ENCODE data around the gene THOC7. TPM values are rescaled to one million over a fixed set of nuclear protein-coding genes. Genes with fewer than 3 reads are reported as not detected.
A peak's percentile ranks its signal among the peaks of the same experiment; 100 is the strongest.

The THOC7 gene
- total RNA-seq, 4 donors from 2014 or later, result 32.2 to 77.4 (median 47.9) TPM

DNA sequence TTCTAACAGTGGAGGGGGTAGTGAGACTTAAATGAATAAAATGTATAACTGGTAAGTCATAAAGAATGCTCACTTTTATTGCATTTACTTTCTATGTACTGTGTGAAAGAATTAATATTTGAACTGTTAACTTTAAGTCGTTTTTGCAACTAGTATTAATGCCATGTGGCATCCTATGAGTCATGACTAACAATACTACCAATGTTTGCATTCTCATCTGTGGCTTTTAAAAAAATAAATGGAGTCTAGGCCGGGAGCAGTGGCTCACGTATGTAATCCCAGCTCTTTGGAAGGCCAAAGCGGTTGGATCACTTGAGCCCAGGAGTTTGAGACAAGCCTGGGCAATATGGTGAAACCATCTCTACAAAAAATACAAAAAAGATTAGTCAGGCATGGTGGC lies 39.3 kb downstream of the THOC7 start:
- H3K27me3 ChIP-seq, result no peaks in the 10 kb centered on the region
- no peak overlapping the region for H3K27ac ChIP-seq
- H3K4me1 ChIP-seq, result no peaks in the 10 kb centered on the region
- no peak for TF ChIP-seq POLR2A (IDR thresholded peaks at IDR 0.05)
- 51 to 66% methylated on average over 4 of the region's 4 CpGs for WGBS, 2 donors
- H3K9me3 ChIP-seq, result no peaks in the 10 kb centered on the region
- H3K36me3 ChIP-seq, result peaks cover 0 to 34% (median 0%) of the 10 kb centered on the region in 3 donors
- no peak overlapping the region for H3K4me3 ChIP-seq
- DNase-seq (ENCODE audit: low spot score in 2 of 2), result no peak

DNA sequence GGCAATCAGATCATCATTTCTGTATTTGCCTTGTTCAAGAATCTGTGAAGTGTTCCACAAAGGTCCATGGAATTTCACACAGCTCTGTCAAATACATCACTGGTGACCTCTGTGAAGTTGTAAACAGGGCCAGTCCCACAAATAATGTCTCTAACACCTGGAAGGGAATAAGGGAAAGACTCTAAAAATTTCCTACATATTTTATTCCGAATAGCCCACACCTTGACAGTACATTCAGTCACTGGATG lies 44.5 kb downstream of the THOC7 start, which contains the start of gene C3orf49:
Gene C3orf49 (plus strand): TSS at position 149 of the 248 bp plus-strand sequence. CDS start 173 bp downstream, outside the sequence.
- 88 to 97% methylated on average over 1 of the region's 1 CpG for WGBS, 2 donors
- TF ChIP-seq, protein P1, sequence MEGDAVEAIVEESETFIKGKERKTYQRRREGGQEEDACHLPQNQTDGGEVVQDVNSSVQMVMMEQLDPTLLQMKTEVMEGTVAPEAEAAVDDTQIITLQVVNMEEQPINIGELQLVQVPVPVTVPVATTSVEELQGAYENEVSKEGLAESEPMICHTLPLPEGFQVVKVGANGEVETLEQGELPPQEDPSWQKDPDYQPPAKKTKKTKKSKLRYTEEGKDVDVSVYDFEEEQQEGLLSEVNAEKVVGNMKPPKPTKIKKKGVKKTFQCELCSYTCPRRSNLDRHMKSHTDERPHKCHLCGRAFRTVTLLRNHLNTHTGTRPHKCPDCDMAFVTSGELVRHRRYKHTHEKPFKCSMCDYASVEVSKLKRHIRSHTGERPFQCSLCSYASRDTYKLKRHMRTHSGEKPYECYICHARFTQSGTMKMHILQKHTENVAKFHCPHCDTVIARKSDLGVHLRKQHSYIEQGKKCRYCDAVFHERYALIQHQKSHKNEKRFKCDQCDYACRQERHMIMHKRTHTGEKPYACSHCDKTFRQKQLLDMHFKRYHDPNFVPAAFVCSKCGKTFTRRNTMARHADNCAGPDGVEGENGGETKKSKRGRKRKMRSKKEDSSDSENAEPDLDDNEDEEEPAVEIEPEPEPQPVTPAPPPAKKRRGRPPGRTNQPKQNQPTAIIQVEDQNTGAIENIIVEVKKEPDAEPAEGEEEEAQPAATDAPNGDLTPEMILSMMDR (IDR thresholded peaks at IDR 0.05), result no peak
- TF ChIP-seq POLR2A (IDR thresholded peaks at IDR 0.05), result no peak
- no peak for TF ChIP-seq EP300 (IDR thresholded peaks at IDR 0.05)
- Histone ChIP-seq H3K4me3 (no peak within 1 kb of the TSS), H3K27me3 (no peaks in the 10 kb centered on the region), H3K36me3 (peaks cover 0 to 3% (median 0%) of the 10 kb centered on the region in 3 donors), H3K27ac (no peak within 1 kb of the TSS), H3K9me3 (no peaks in the 10 kb centered on the region), H3K4me1 (no peaks in the 10 kb centered on the region)
- no peak for DNase-seq (ENCODE audit: low spot score in 2 of 2)

DNA sequence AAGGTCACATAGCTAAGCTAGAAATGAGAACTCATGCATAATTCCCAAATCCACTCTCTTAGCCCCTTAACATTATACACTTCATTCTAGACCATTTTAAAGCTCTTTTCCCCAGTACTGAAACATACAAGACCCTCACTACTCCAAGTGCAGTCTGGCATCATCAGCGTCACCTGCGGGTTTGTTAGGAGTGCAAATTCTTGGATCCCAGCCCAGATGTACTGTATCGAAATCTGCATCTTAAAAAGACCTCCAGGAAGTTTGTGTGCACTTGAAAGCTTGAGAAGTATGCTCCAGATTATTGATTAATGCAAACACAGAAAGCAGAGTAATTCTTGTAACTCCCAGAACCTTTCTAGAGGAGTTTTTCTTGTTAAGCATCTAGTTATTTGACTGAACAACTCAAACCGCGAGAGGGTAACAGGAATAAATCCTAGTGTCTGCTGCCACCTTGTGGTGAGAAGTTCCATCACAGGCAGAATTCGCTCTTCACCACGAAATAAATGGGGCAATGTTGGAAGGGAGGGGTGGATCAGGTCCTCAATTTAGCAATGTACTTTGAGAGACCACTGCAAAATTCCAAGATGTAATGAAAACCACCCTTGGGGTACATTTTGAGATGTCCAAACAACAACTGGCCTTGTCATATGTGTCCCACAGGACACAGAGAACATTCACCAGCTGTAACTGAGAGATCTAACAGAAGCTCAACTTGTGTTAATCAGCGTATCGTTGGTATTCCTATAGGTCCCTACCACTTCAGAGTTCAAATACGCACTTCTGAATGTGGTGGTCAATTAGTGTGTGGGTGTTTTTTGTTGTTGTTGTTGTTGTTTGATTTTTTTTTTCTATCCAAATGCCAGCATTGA lies 45.1 kb downstream of the THOC7 start:
- H3K27ac ChIP-seq, result no peak overlapping the region
- no peaks in the 10 kb centered on the region for H3K27me3 ChIP-seq
- no peak overlapping the region for H3K4me3 ChIP-seq
- 29% methylated on average over 10 of the region's 10 CpGs for WGBS, 2 donors
- H3K9me3 ChIP-seq, result no peaks in the 10 kb centered on the region
- no peaks in the 10 kb centered on the region for H3K4me1 ChIP-seq
- TF ChIP-seq, protein P1 (IDR thresholded peaks at IDR 0.05), result peak; percentile 76 to 85 (median 81)
- TF ChIP-seq POLR2A (IDR thresholded peaks at IDR 0.05), result no peak
- TF ChIP-seq EP300 (IDR thresholded peaks at IDR 0.05), result no peak
- peaks cover 0 to 3% (median 0%) of the 10 kb centered on the region in 3 donors for H3K36me3 ChIP-seq
- peak; percentile 50 to 81 for DNase-seq (ENCODE audit: low spot score in 2 of 2)

DNA sequence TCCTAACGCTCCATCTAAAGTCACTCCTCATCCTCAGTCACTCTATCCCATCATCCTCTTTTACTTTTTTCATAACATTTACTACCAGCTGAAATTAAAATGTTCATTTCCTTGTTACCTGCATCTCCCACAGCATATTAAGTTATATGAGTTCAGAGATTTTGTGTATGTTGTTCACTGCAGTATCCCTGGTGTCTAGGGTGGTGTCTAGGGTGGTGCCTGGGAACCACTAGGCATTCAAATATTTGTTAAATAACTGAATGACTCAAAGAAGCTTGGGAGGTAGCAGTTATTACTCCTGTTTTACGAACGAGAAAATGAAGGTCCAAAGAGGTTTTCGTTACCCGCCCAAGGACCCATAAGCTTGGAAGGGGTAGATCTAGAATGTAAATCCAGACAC lies 46.4 kb downstream of the THOC7 start:
- Histone ChIP-seq H3K9me3 (no peaks in the 10 kb centered on the region), H3K27me3 (no peaks in the 10 kb centered on the region), H3K4me1 (no peaks in the 10 kb centered on the region), H3K27ac (no peak overlapping the region), H3K4me3 (no peak overlapping the region), H3K36me3 (no peaks in the 10 kb centered on the region)
- DNase-seq (ENCODE audit: low spot score in 2 of 2), result no peak
- 89 to 93% methylated on average over 5 of the region's 5 CpGs for WGBS, 2 donors
- TF ChIP-seq POLR2A (IDR thresholded peaks at IDR 0.05), result no peak
- TF ChIP-seq, protein P1 (IDR thresholded peaks at IDR 0.05), result no peak
- no peak for TF ChIP-seq EP300 (IDR thresholded peaks at IDR 0.05)

DNA sequence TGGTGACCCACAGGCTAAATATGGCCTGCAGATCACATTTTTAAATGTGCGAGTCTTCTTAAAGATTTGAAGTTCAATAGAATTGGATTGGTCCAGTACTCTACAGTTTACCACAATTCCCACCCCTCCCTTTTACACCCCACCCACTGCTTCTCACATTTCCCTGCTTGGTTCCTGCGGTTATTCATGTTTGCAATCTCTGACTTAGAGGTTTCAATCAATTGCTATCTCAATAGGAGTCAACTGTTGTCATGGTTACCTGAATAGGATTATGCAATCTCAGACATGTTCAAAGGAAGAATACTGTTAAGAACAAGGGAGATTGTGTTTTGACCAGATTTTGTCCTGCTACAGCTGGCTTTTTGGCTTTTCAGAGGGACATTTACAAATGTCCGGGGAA lies 49.4 kb downstream of the THOC7 start:
- DNase-seq (ENCODE audit: low spot score in 2 of 2), result no peak
- TF ChIP-seq, protein P1 (IDR thresholded peaks at IDR 0.05), result no peak
- no peak for TF ChIP-seq EP300 (IDR thresholded peaks at IDR 0.05)
- no peak for TF ChIP-seq POLR2A (IDR thresholded peaks at IDR 0.05)
- Histone ChIP-seq H3K4me1 (no peaks in the 10 kb centered on the region), H3K4me3 (no peak overlapping the region), H3K27me3 (no peaks in the 10 kb centered on the region), H3K9me3 (no peaks in the 10 kb centered on the region), H3K27ac (no peak overlapping the region), H3K36me3 (no peaks in the 10 kb centered on the region)
- 67 to 79% methylated on average over 3 of the region's 3 CpGs for WGBS, 2 donors
